Fibroblast of lung (primary cell): ENCODE data around the gene ADGRD1. TPM values are rescaled to one million over a fixed set of nuclear protein-coding genes. Genes with fewer than 3 reads are reported as not detected.

ENCODE experiments used
- DNase-seq, 2 donors: peaks; one replicate each; pipeline versions ENCODE4 v3.0.0 to v3.0.0-alpha.2; 2010; ENCODE audit warnings: low read depth in 2 of 2
- H2AFZ ChIP-seq: 2 replicates; pipeline ENCODE4 v1.5.1; 2012; ENCODE audit warnings: low read length, control low read depth, inconsistent platforms
- H3K27ac ChIP-seq: 2 replicates; pipeline ENCODE4 v1.5.1; 2011; ENCODE audit warnings: low read length, control low read depth; ENCODE audit not compliant: insufficient read depth
- H3K27me3 ChIP-seq: 2 replicates; pipeline ENCODE4 v1.5.1; 2011; ENCODE audit warnings: mild to moderate bottlenecking, low read length; ENCODE audit not compliant: control insufficient read depth, insufficient read depth
- H3K36me3 ChIP-seq: 2 replicates; pipeline ENCODE4 v1.5.1; 2011; ENCODE audit warnings: low read length; ENCODE audit not compliant: control insufficient read depth, insufficient read depth
- H3K4me1 ChIP-seq: 2 replicates; pipeline ENCODE4 v1.5.1; 2011; ENCODE audit warnings: low read length; ENCODE audit not compliant: control insufficient read depth, insufficient read depth; ENCODE audit errors: extremely low read depth
- H3K4me2 ChIP-seq: 2 replicates; pipeline ENCODE4 v1.5.1; 2011; ENCODE audit warnings: low read length, control low read depth; ENCODE audit not compliant: insufficient read depth; ENCODE audit errors: extremely low read depth
- H3K4me3 ChIP-seq, 4 experiments: fragments of 200-600 bp in 1 of 4; sonication (generic) in 1 of 4; replicated peaks in 1 of 4; 2 replicates each; pipeline ENCODE4 v1.5.1; 2011 to 2016; ENCODE audit warnings: low read length in 4 of 4, low read depth in 3 of 4, mild to moderate bottlenecking in 3 of 4, control low read depth in 2 of 4, inconsistent platforms in 1 of 4, mixed read lengths in 1 of 4; ENCODE audit not compliant: insufficient read depth in 1 of 4; ENCODE audit errors: control extremely low read depth in 1 of 4
- H3K79me2 ChIP-seq: 2 replicates; pipeline ENCODE4 v1.5.1; 2012; ENCODE audit warnings: mild to moderate bottlenecking, low read length, inconsistent platforms; ENCODE audit not compliant: control insufficient read depth, insufficient read depth
- H3K9ac ChIP-seq: 2 replicates; pipeline ENCODE4 v1.5.1; 2011; ENCODE audit warnings: mild to moderate bottlenecking, low read length, control low read depth; ENCODE audit not compliant: insufficient read depth
- H3K9me3 ChIP-seq: 2 replicates; pipeline ENCODE4 v1.5.1; 2012; ENCODE audit warnings: low read depth, low read length; ENCODE audit not compliant: control insufficient read depth, insufficient read depth
- H4K20me1 ChIP-seq: 2 replicates; pipeline ENCODE4 v1.5.1; 2011; ENCODE audit warnings: low read length; ENCODE audit not compliant: control insufficient read depth, insufficient read depth; ENCODE audit errors: extremely low read depth
- CTCF ChIP-seq, 2 donors: IDR thresholded peaks in 1 of 2; conservative IDR thresholded peaks in 1 of 2; 1 replicate in 1 of 2; 2 replicates in 1 of 2; pipeline ENCODE4 v1.5.1; 2011 to 2012; ENCODE audit warnings: low read length in 2 of 2, control low read depth in 1 of 2, inconsistent platforms in 1 of 2, low read depth in 1 of 2, mild to moderate bottlenecking in 1 of 2
- EZH2 ChIP-seq: IDR thresholded peaks from 2 replicates; pipeline ENCODE4 v1.5.1; 2012; ENCODE audit warnings: low read length, control low read depth, mild to moderate bottlenecking; ENCODE audit errors: missing control alignments
- polyA plus RNA-seq, 2 donors: library from polyadenylated mRNA; depleted of rRNA in 1 of 2; stranded (reverse) in 1 of 2; unstranded in 1 of 2; fragments of >200 nt; gene quantifications; 2 replicates each; pipeline ENCODE4 v1.2.1, GENCODE V29; 2011 to 2012; ENCODE audit warnings: missing spikeins in 1 of 2
- total RNA-seq: library from RNA; depleted of rRNA; stranded (reverse); fragments of >200 nt; gene quantifications from 2 replicates; pipeline ENCODE4 v1.2.1, GENCODE V29; 2014

Gene ADGRD1
- total and polyA plus RNA-seq, 2 donors (not counting 1 experiment from before 2014, with no cell fraction given) = 7.3 to 11.6 TPM

DNA sequence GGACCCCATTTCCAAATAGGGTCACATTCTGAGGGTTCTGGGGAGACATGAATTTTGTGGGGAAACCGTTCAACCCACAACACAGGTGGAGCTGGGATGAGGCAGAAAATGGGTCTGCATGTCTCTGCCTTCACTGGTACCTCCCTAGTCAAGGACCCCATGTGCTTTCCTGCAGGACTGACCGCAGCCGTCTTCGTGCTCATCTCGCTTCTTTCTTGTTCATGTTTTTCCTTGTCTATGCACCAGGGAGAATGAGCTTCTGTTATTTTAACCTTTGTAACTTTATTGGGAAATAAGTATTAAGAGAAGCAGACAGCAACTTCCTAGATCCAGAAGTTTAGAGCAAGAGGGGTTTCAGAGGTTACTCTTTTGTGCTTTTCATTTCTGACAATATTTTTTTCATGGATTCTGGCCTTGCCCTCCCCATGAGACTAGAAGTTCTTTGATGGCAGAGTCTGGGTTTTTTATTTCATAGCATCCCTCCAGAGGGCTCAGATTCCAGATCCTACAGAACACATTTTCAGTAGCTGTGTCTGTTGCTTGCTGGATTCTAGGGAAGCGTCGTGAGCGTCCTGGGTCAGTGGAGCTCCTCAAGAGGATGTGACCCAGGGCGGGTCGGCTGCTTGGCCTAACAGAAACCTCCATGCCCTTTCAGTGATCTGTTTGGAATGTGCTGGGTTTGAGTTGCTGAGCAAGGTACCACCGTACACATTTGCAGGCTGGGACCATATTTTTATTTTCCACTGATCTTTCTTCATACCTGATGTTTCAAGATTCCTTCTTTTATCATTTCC lies 104.2 kb downstream of the ADGRD1 start:
- Histone ChIP-seq H3K4me2 (no peak overlapping the region), H3K36me3 (no peaks in the 10 kb centered on the region), H3K79me2 (no peaks in the 10 kb centered on the region), H4K20me1 (no peaks in the 10 kb centered on the region), H3K27ac (no peak overlapping the region), H3K4me1 (no peaks in the 10 kb centered on the region), H3K9ac (no peak overlapping the region), H3K9me3 (no peaks in the 10 kb centered on the region), H3K27me3 (no peaks in the 10 kb centered on the region), H3K4me3 (no peak overlapping the region), H2AFZ (no peak overlapping the region)
- TF ChIP-seq EZH2 = no peak
- TF ChIP-seq CTCF (conservative IDR thresholded peaks at IDR 0.05 in 1 of 2, IDR thresholded peaks at IDR 0.05 in 1 of 2; ENCODE audit: low read depth in 1 of 2, low read length in 2 of 2) = no peak
- DNase-seq = no peak

GRCh38 chr12:131058700-131059099 lies 105.0 kb downstream of the ADGRD1 start:
- Histone ChIP-seq H3K4me2 (no peak overlapping the region), H3K9ac (no peak overlapping the region), H2AFZ (no peak overlapping the region), H3K4me3 (no peak overlapping the region), H3K36me3 (no peaks in the 10 kb centered on the region), H3K79me2 (no peaks in the 10 kb centered on the region), H3K27me3 (no peaks in the 10 kb centered on the region), H3K4me1 (no peaks in the 10 kb centered on the region), H4K20me1 (no peaks in the 10 kb centered on the region), H3K9me3 (no peaks in the 10 kb centered on the region), H3K27ac (no peak overlapping the region)
- TF ChIP-seq CTCF (conservative IDR thresholded peaks at IDR 0.05 in 1 of 2, IDR thresholded peaks at IDR 0.05 in 1 of 2; ENCODE audit: low read depth in 1 of 2, low read length in 2 of 2) (no peak), EZH2 (no peak)
- no peak for DNase-seq

DNA sequence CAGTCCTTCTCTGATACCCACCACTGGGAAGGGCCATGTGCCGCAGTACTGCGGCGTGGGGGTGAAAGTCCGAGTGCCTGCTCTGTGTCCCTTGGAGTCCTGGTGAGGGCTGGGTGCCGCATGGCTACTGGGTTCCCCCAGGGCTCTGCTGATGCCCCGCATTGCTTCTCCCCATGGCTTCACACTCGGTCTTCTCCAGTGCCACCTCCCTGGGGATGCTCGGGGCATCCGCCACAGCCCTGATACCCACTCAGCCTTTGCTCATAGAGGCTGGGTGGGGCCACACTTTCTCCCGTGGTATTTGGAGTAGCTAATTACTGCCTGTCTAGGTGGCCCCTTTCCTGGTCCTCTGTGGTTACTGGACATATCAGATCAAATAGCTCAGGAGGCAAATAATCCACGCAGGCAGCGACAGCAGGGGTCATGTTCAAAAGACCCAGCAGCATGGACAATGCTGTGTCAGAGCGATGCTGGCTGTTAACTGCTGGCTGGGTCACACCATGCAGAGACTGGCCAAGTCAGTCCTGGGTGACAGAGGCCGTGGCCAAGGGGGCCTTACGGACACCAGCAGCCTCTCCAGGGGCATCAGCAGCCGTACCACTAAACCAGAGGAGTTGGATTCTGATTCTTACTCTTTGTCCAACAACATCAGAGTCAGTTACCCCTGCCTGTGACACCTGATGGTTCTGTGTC lies 106.5 kb downstream of the ADGRD1 start:
- no peaks in the 10 kb centered on the region for H3K36me3 ChIP-seq
- H3K4me3 ChIP-seq = no peak overlapping the region
- no peak overlapping the region for H3K9ac ChIP-seq
- DNase-seq = no peak
- H3K27me3 ChIP-seq = no peaks in the 10 kb centered on the region
- H4K20me1 ChIP-seq = no peaks in the 10 kb centered on the region
- H3K4me1 ChIP-seq = no peaks in the 10 kb centered on the region
- no peaks in the 10 kb centered on the region for H3K79me2 ChIP-seq
- no peak overlapping the region for H2AFZ ChIP-seq
- TF ChIP-seq CTCF (conservative IDR thresholded peaks at IDR 0.05 in 1 of 2, IDR thresholded peaks at IDR 0.05 in 1 of 2; ENCODE audit: low read depth in 1 of 2, low read length in 2 of 2) (no peak), EZH2 (no peak)
- H3K4me2 ChIP-seq = no peak overlapping the region
- H3K27ac ChIP-seq = no peak overlapping the region
- H3K9me3 ChIP-seq = no peaks in the 10 kb centered on the region
